NCI-H82 treated with DMSO at 0.1 percent for 48 hours (cell line): ENCODE measurements around the gene SNCB.

Experiments
- DNase-seq: peaks from one replicate; lab custom pipeline; 2025; ENCODE audit not compliant: unreplicated experiment; lab: John Stamatoyannopoulos, UW

Gene SNCB

GRCh38 chr5:176644878-176645670, 14.7 kb upstream of the SNCB start:
- DNase-seq, result no peak

- no peak for DNase-seq
Measured at GRCh38 chr5:176644294-176644693, 14.0 kb upstream of the SNCB start.

- DNase-seq, result no peak
Measured at GRCh38 chr5:176643491-176644219, 13.3 kb upstream of the SNCB start.

- no peak for DNase-seq
Measured at GRCh38 chr5:176642675-176643490, 12.5 kb upstream of the SNCB start.

- no peak for DNase-seq
Measured at GRCh38 chr5:176640616-176641015, 10.3 kb upstream of the SNCB start.

GRCh38 chr5:176639981-176640380, 9.6 kb upstream of the SNCB start:
- no peak for DNase-seq

GRCh38 chr5:176639208-176639607, 8.9 kb upstream of the SNCB start:
- DNase-seq, result no peak

- no peak for DNase-seq
Measured at GRCh38 chr5:176638437-176638836, 8.1 kb upstream of the SNCB start.

GRCh38 chr5:176637556-176637955, 7.2 kb upstream of the SNCB start:
- DNase-seq, result no peak

- no peak for DNase-seq
Measured at GRCh38 chr5:176636426-176636825, 6.1 kb upstream of the SNCB start.

GRCh38 chr5:176633598-176633997, 3.3 kb upstream of the SNCB start:
- peak; percentile 48 for DNase-seq

- DNase-seq, result no peak
Measured at GRCh38 chr5:176632745-176633144, 2.4 kb upstream of the SNCB start.

- no peak for DNase-seq
Measured at GRCh38 chr5:176631383-176632200, 1.3 kb upstream of the SNCB start.

GRCh38 chr5:176630681-176631222, 418 bp upstream of the SNCB start:
- DNase-seq, result no peak

- DNase-seq, result no peak
Measured at GRCh38 chr5:176629317-176629852, 949 bp downstream of the SNCB start.

- no peak for DNase-seq
Measured at GRCh38 chr5:176628406-176629228, 1.7 kb downstream of the SNCB start.

- DNase-seq, result no peak
Measured at GRCh38 chr5:176627582-176627981, 2.8 kb downstream of the SNCB start.

GRCh38 chr5:176626876-176627236, 3.5 kb downstream of the SNCB start:
- DNase-seq, result no peak
